ENCODE measurements around the gene MAP1LC3A. TPM values are rescaled to one million over a fixed set of nuclear protein-coding genes. Genes with fewer than 3 reads are reported as not detected.

The MAP1LC3A gene
- total RNA-seq, 1 experiment from 2014 or later: 25.9 TPM

GRCh38 chr20:34570859-34571306, 12.4 kb downstream of the MAP1LC3A start:
- Mint-ChIP-seq H3K9me3 (no peaks in the 10 kb centered on the region), H3K4me3 (no peak overlapping the region), H3K27me3 (ENCODE audit: low read depth) (no peaks in the 10 kb centered on the region), H3K4me1 (peaks cover 15 to 24% of the 10 kb centered on the region in 2 experiments), H3K27ac (peak overlapping the region in 1 of 3 experiments; percentile 71; a peak in 2 of 7 replicates), H3K36me3 (ENCODE audit: insufficient read depth in 1 of 3, low read depth in 3 of 3) (peaks cover 7 to 24% (median 13%) of the 10 kb centered on the region in 3 experiments; a peak in 5 of 7 replicates)
- H2BK20ac ChIP-seq (ENCODE audit: low read depth, low read length, poor library complexity, severe bottlenecking): no peak overlapping the region
- no peak overlapping the region for H3K14ac ChIP-seq (ENCODE audit: insufficient read depth, low read length)
- H2BK120ac ChIP-seq (ENCODE audit: low read depth, low read length, poor library complexity, severe bottlenecking): no peak overlapping the region
- no peak overlapping the region for H4K5ac ChIP-seq (ENCODE audit: insufficient read length, low read depth, low read length)
- H3K4me2 ChIP-seq (ENCODE audit: insufficient read depth, insufficient read length, low read length): no peak overlapping the region
- no peak overlapping the region for H3K27ac ChIP-seq (ENCODE audit: insufficient read length, low read depth, low read length)
- H2BK5ac ChIP-seq (ENCODE audit: insufficient read length, low read length): no peak overlapping the region
- no peak overlapping the region for H3K56ac ChIP-seq (ENCODE audit: insufficient read length, low read depth, low read length)
- H3T11ph ChIP-seq (ENCODE audit: low read length): no peak overlapping the region
- no peak overlapping the region for H3K9ac ChIP-seq (ENCODE audit: extremely low read depth, insufficient read length, low read length)
- H3K27me3 ChIP-seq (ENCODE audit: insufficient read depth, low read length): no peaks in the 10 kb centered on the region
- no peak overlapping the region for H2AFZ ChIP-seq (ENCODE audit: low read length)
- H3K79me1 ChIP-seq (ENCODE audit: insufficient read depth, low read depth, low read length, poor library complexity, severe bottlenecking): no peaks in the 10 kb centered on the region
- no peak overlapping the region for H3K23ac ChIP-seq (ENCODE audit: insufficient read length, low read depth, low read length)
- no peaks in the 10 kb centered on the region for H3K79me2 ChIP-seq (ENCODE audit: insufficient read depth, low read length)
- TF ChIP-seq, protein P1, sequence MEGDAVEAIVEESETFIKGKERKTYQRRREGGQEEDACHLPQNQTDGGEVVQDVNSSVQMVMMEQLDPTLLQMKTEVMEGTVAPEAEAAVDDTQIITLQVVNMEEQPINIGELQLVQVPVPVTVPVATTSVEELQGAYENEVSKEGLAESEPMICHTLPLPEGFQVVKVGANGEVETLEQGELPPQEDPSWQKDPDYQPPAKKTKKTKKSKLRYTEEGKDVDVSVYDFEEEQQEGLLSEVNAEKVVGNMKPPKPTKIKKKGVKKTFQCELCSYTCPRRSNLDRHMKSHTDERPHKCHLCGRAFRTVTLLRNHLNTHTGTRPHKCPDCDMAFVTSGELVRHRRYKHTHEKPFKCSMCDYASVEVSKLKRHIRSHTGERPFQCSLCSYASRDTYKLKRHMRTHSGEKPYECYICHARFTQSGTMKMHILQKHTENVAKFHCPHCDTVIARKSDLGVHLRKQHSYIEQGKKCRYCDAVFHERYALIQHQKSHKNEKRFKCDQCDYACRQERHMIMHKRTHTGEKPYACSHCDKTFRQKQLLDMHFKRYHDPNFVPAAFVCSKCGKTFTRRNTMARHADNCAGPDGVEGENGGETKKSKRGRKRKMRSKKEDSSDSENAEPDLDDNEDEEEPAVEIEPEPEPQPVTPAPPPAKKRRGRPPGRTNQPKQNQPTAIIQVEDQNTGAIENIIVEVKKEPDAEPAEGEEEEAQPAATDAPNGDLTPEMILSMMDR (conservative IDR thresholded peaks at IDR 0.05): no peak
- H3K9me3 ChIP-seq (ENCODE audit: control insufficient read depth, low read depth, low read length): no peaks in the 10 kb centered on the region
- H4K91ac ChIP-seq (ENCODE audit: insufficient read length, low read depth, low read length): no peak overlapping the region
- no peaks in the 10 kb centered on the region for H4K20me1 ChIP-seq (ENCODE audit: control insufficient read depth, insufficient read depth, insufficient read length)
- H3K4me1 ChIP-seq (ENCODE audit: insufficient read depth, low read length): no peaks in the 10 kb centered on the region
- no peak for DNase-seq
- no peak overlapping the region for H2BK15ac ChIP-seq (ENCODE audit: low read depth, low read length)
- H2AK5ac ChIP-seq (ENCODE audit: insufficient read length, low read length): no peak overlapping the region
- WGBS (ENCODE audit: extremely low coverage, insufficient read length, low lambda C conversion rate): no CpG with 5 or more reads among the region's 3 CpGs
- H2BK12ac ChIP-seq (ENCODE audit: insufficient read length, low read depth, low read length): no peak overlapping the region
- H4K8ac ChIP-seq (replicated peaks; ENCODE audit: insufficient read length, low read depth, low read length): no peak overlapping the region
- no peaks in the 10 kb centered on the region for H3K23me2 ChIP-seq (ENCODE audit: insufficient read length, low read depth, low read length, poor library complexity, severe bottlenecking)
- no peak overlapping the region for H3K4ac ChIP-seq (ENCODE audit: low read depth, low read length)
- no peak overlapping the region for H3K18ac ChIP-seq (ENCODE audit: insufficient read length, low read depth, low read length)
